ENCODE data around the gene LCN6. TPM values are rescaled to one million over a fixed set of nuclear protein-coding genes. Genes with fewer than 3 reads are reported as not detected.

The LCN6 gene
- total RNA-seq, 2 donors from 2014 or later, result 7.8 to 16.2 TPM

DNA sequence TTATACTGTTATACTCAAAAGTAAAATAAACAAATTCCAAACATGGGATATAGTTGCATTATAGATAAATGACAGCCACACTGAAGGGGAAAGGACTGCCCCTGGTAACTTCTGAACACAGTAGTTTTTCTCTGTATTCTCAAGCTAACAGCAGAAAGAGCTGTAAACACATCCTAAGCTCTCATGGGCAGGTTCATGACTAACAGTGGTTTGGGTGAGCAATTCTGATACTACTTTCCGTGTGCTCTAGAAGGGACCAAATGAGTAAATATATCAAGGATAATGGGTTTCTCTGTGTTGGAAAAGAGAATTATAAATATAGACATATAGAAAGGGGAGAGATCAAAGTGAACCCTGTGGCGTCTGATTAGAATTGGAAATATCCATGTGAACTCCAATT lies 2.2 kb upstream of the LCN6 start:
- Histone ChIP-seq H3K27me3 (replicated peaks; ENCODE audit: insufficient read depth) (no peaks in the 10 kb centered on the region), H3K36me3 (no peaks in the 10 kb centered on the region), H3K27ac (no peak overlapping the region), H3K9me3 (no peaks in the 10 kb centered on the region), H3K4me3 (no peak overlapping the region), H3K4me1 (replicated peaks) (no peaks in the 10 kb centered on the region)
- WGBS, result 59% methylated on average over 2 of the region's 2 CpGs
- TF ChIP-seq POLR2A (IDR thresholded peaks at IDR 0.05), result no peak
- intact Hi-C loops (cut with DNase I), result no loop called here
- DNase-seq (ENCODE audit: low spot score), result no peak

DNA sequence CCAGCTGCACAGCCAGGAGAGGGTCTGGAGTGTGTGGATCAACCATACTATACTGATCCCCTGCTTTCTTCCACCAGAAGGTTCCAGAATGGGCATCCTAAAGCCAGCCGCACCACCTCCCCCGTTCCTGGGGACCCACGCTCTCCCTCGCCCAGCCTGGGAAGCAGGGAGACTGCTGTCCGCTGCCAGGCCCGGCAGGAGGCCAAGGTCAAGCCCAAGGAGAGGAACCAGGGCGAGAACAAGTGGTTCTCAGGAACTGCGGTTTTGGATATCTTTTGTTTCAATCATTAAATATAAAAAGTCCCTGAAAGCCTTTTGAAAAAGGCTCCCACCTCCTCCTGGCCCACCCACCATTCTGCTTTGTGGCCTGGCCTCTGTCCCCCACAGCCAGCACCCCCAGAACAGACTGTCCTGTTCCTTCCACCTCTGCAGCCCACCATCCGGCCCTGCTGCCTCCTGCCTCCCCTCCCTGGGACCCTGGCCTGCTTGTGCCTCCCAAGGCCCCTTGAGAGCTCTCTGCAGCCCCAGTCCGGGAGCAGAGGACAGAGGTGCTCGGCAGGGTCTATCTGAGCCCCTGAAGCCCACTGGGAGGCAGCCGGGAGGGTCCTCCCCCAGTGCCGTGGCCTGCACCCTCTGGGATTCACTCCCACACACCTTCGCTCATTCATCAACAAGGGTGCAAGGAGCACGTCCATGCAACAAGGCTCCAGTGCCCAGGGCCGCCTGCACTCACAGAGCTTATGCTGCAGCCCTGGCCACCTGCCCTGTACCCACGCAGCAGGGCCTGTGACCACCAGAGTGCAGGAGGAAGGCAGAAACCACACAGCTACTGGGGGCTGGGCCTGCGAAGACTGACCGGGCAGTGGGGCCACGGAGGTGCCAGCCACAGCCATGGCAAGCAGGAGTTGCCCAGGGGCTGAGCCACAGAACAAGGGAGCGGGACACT lies 614 bp upstream of the LCN6 start:
- Histone ChIP-seq H3K4me1 (replicated peaks) (no peaks in the 10 kb centered on the region), H3K9me3 (no peaks in the 10 kb centered on the region), H3K4me3 (no peak overlapping the region), H3K27me3 (replicated peaks; ENCODE audit: insufficient read depth) (no peaks in the 10 kb centered on the region), H3K36me3 (no peaks in the 10 kb centered on the region), H3K27ac (no peak overlapping the region)
- DNase-seq (ENCODE audit: low spot score), result no peak
- intact Hi-C loops (cut with DNase I), result no loop called here
- WGBS, result 69% methylated on average over 21 of the region's 21 CpGs
- TF ChIP-seq CTCF (IDR thresholded peaks at IDR 0.05) (no peak), POLR2AphosphoS5 (IDR thresholded peaks at IDR 0.05) (no peak), POLR2A (IDR thresholded peaks at IDR 0.05) (no peak)

- H3K27ac ChIP-seq, result no peak overlapping the region
- H3K4me1 ChIP-seq (replicated peaks), result no peaks in the 10 kb centered on the region
- H3K9me3 ChIP-seq, result no peaks in the 10 kb centered on the region
- no peak for DNase-seq (ENCODE audit: low spot score)
- no peaks in the 10 kb centered on the region for H3K36me3 ChIP-seq
- intact Hi-C loops (cut with DNase I), result no loop called here
- TF ChIP-seq POLR2A (IDR thresholded peaks at IDR 0.05) (no peak), CTCF (IDR thresholded peaks at IDR 0.05) (no peak), POLR2AphosphoS5 (IDR thresholded peaks at IDR 0.05) (no peak)
- no peak overlapping the region for H3K4me3 ChIP-seq
- 87% methylated on average over 22 of the region's 22 CpGs for WGBS
- no peaks in the 10 kb centered on the region for H3K27me3 ChIP-seq (replicated peaks; ENCODE audit: insufficient read depth)
Observed at GRCh38 chr9:136747161-136748060, 914 bp downstream of the LCN6 start.

GRCh38 chr9:136746621-136747020 lies 1.7 kb downstream of the LCN6 start:
- no peaks in the 10 kb centered on the region for H3K9me3 ChIP-seq
- H3K27ac ChIP-seq, result no peak overlapping the region
- WGBS, result 87% methylated on average over 17 of the region's 18 CpGs
- intact Hi-C loops (cut with DNase I), result no loop called here
- peaks cover 5% of the 10 kb centered on the region for H3K27me3 ChIP-seq (replicated peaks; ENCODE audit: insufficient read depth)
- H3K36me3 ChIP-seq, result no peaks in the 10 kb centered on the region
- TF ChIP-seq CTCF (IDR thresholded peaks at IDR 0.05) (no peak), POLR2AphosphoS5 (IDR thresholded peaks at IDR 0.05) (no peak), POLR2A (IDR thresholded peaks at IDR 0.05) (no peak)
- H3K4me1 ChIP-seq (replicated peaks), result no peaks in the 10 kb centered on the region
- DNase-seq (ENCODE audit: low spot score), result no peak
- H3K4me3 ChIP-seq, result no peak overlapping the region

GRCh38 chr9:136746155-136746490 lies 2.2 kb downstream of the LCN6 start:
- Histone ChIP-seq H3K4me3 (no peak overlapping the region), H3K4me1 (replicated peaks) (peaks cover 3% of the 10 kb centered on the region), H3K9me3 (no peaks in the 10 kb centered on the region), H3K27ac (no peak overlapping the region), H3K27me3 (replicated peaks; ENCODE audit: insufficient read depth) (peaks cover 7% of the 10 kb centered on the region), H3K36me3 (no peaks in the 10 kb centered on the region)
- WGBS, result 85% methylated on average over 22 of the region's 22 CpGs
- intact Hi-C loops (cut with DNase I), result no loop called here
- TF ChIP-seq CTCF (IDR thresholded peaks at IDR 0.05) (no peak), POLR2AphosphoS5 (IDR thresholded peaks at IDR 0.05) (no peak), POLR2A (IDR thresholded peaks at IDR 0.05) (no peak)
- DNase-seq (ENCODE audit: low spot score), result no peak

All from prostate gland (tissue), 2 donors.